HFF-Myc (cell line): ENCODE data around the gene SLAMF7.

Experiments
- DNase-seq: peaks from one replicate; pipeline ENCODE4 v3.0.0-alpha.2; 2011; ENCODE audit warnings: low read depth; ENCODE audit errors: extremely low read depth
- H3K4me3 ChIP-seq: replicated peaks from 2 replicates; pipeline ENCODE4 v1.5.1; 2011; ENCODE audit warnings: low read depth, mild to moderate bottlenecking, control low read depth, low read length
- TF ChIP-seq, protein P1 (sequence below): IDR thresholded peaks from 2 replicates; pipeline ENCODE4 v1.5.1; 2012; ENCODE audit warnings: mild to moderate bottlenecking, low read depth, low read length, control low read depth; ENCODE audit errors: missing control alignments

SLAMF7 gene

DNA sequence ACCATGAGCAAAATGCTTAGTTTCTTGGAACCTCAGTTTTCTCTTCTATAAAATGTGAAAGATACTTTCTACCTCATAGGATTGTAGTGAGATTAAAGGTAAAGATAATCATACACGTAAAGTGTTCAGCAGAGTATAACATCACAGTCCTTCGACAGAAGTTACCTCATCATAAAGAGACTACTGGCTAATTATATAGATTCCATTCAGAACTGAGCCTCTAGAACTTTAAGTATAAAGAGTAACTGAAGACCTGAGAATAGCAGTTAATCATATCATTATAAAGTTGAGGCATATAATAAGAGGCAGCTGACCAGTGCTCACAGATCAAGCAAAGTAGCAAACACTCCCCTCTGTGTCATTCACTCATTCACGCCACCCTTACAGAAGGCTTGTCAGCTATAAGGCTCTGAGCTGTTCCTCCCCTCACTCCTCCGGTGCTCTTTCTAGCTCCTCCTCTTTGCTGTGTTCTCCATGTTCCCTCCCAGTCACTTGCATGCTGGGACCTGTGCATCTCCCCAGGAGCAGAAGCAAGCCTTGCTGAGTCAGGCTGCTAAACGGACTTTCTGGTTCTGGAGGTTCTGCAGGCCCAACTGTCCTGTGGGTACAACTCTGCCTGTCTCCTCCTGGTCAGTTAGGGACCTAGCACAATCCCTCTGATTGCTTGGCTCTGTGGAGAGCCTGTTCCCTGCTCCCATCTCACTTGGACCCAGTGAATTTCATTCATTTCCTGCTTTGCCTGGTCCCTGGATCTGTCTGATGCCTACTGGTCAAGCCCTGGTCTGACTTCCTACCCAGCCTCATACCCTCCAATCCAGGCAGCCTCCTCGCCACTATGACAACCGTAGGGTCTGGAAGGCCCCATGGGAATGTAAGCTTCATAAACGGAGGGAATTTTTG is 28.6 kb downstream of the SLAMF7 start:
- TF ChIP-seq, protein P1, sequence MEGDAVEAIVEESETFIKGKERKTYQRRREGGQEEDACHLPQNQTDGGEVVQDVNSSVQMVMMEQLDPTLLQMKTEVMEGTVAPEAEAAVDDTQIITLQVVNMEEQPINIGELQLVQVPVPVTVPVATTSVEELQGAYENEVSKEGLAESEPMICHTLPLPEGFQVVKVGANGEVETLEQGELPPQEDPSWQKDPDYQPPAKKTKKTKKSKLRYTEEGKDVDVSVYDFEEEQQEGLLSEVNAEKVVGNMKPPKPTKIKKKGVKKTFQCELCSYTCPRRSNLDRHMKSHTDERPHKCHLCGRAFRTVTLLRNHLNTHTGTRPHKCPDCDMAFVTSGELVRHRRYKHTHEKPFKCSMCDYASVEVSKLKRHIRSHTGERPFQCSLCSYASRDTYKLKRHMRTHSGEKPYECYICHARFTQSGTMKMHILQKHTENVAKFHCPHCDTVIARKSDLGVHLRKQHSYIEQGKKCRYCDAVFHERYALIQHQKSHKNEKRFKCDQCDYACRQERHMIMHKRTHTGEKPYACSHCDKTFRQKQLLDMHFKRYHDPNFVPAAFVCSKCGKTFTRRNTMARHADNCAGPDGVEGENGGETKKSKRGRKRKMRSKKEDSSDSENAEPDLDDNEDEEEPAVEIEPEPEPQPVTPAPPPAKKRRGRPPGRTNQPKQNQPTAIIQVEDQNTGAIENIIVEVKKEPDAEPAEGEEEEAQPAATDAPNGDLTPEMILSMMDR = no peak
- no peak overlapping the region for H3K4me3 ChIP-seq
- DNase-seq = no peak

DNA sequence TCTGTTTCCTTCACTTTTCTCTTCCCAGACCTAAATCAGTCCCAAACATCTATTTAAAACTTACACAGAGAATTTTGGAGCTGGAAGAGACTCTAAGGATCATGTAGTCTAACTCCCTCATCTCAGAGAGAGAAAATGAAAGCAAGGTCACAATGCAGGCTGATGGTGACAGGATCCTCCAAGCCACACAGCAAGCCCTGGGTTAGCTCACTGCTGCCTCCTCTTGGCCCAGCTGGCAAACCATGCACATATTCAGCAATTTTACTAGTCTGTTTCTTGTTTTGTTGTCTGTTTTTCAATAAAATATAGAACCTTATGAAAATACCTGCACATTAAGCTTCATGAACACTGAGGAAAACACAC is 29.2 kb downstream of the SLAMF7 start:
- TF ChIP-seq, protein P1 = no peak
- H3K4me3 ChIP-seq = no peak overlapping the region
- no peak for DNase-seq

DNA sequence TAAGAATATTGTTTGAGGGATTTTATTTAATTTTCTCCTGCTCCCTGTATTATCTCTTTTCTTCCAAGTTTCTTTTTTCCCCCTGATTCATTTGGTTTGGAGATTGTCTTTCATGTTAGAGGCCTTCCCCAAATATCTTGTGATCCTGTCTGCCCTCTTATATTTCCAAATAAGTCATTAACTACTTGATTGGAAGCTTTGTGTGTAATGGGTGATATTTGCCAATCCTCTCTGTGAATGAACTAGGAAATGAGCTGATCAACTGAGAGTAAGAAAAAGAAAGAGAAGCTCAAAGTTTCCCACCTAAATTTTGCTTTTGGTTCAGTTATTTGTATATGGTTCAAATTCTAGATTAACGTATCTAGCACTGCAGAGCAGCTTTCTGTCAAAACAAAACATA is 33.3 kb downstream of the SLAMF7 start:
- no peak for DNase-seq
- TF ChIP-seq, protein P1 = no peak
- no peak overlapping the region for H3K4me3 ChIP-seq

DNA sequence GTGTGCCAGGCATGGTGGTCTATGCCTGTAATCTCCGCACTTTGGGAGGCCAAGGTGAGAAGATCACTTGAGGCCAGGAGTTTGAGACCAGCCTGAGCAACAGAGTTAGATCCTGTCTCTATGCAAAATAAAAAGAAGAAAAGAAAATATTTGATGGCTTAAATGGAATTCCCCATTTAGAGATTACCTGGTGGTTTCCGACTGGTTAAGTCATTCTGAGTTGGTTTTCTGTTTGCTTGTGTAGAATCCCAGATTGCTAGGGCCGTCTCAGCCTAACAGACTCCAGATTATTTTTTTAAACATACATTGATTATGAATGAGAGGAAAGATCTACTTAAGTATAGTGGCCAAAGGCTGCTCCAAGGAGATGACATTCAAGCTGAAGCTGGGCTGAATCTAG is 34.0 kb downstream of the SLAMF7 start:
- TF ChIP-seq, protein P1 = no peak
- no peak for DNase-seq
- H3K4me3 ChIP-seq = no peak overlapping the region

DNA sequence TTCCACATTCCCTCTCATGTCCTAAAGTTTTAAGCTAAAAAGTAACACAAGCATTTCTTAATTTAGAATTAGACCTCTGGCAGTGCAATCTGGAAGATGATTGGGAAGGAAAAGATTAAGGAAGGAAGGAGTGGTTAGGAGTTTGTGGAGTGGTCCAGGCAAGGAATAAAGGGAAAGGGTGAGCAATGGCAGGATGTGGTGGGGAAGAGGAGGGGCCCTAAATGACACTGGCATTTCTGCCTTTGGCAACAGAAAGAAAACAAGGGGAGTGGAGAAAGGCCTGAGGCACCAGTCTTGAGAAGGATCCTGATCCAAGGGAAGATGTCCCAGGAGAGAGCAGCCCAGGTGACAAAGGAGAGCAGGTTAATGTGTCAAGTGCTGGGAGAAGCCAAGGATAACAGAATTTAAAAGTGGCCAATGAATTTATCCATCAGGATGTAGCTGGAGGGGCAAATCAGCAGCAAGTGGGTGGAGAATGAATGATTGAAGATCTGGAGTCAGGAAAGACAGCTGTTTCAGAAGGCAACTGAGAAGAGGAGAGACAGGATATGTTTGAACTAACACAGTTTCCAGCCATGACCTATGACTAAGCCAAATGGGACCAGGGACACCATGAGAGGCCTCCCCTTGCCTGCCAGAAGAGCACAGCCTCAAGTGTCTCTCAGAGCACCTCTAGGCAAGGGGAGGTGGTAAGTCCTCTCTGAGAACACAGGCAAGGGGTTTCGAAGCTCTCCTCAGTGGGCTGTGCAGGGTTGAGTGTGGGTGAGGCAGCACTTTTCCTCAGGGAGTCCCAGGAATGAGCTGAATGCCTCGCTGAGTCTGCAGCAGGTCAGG is 36.1 kb downstream of the SLAMF7 start:
- no peak for DNase-seq
- TF ChIP-seq, protein P1 = no peak
- no peak overlapping the region for H3K4me3 ChIP-seq

DNA sequence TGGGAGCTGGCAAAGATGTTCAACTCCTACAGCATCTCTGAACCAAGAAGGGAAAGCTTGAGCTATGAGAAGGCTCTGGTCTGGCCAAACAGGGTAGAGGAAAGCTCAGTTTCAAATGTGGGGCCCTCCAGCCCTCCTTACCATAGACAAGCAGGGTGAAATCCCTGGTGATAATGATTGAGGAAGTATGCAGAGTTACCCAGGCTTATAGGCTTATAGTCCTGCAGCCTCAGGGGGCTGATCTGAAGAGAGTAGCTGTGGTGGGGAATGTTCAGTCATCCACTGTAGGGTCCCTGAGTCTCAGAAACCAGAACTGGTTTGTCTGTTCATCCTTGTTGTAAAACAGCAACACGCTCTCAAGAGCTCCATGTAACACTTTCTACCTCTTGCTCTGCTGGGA is 37.1 kb downstream of the SLAMF7 start:
- TF ChIP-seq, protein P1 = no peak
- no peak for DNase-seq
- no peak overlapping the region for H3K4me3 ChIP-seq
